ENCODE results near the gene MATK.

The MATK gene

GRCh38 chr19:3751236-3751635 lies 34.9 kb downstream of the MATK start:
- TF ChIP-seq CREB1 (IDR thresholded peaks at IDR 0.05; ENCODE audit: low read depth), result no peak
- TF ChIP-seq YY1 (IDR thresholded peaks at IDR 0.05; ENCODE audit: low read depth), result no peak
- TF ChIP-seq USF1 (IDR thresholded peaks at IDR 0.05), result no peak
- TF ChIP-seq TAF1 (IDR thresholded peaks at IDR 0.05; ENCODE audit: low read depth), result no peak
- TF ChIP-seq TCF12 (IDR thresholded peaks at IDR 0.05; ENCODE audit: low read depth), result no peak
- no peak for TF ChIP-seq ZBTB7A (IDR thresholded peaks at IDR 0.05; ENCODE audit: low read depth)
- TF ChIP-seq MAX (IDR thresholded peaks at IDR 0.05), result no peak
- TF ChIP-seq EP300 (IDR thresholded peaks at IDR 0.05; ENCODE audit: borderline replicate concordance), result no peak
- TF ChIP-seq CEBPB (IDR thresholded peaks at IDR 0.05), result no peak
- TF ChIP-seq NFIC (IDR thresholded peaks at IDR 0.05), result no peak
- no peak for TF ChIP-seq REST (IDR thresholded peaks at IDR 0.05; ENCODE audit: low read depth)
- no peak for TF ChIP-seq FOXM1 (IDR thresholded peaks at IDR 0.05; ENCODE audit: borderline replicate concordance, low read depth)
- no peak for TF ChIP-seq EGR1 (IDR thresholded peaks at IDR 0.05)
- TF ChIP-seq TEAD4 (IDR thresholded peaks at IDR 0.05), result no peak
- TF ChIP-seq RAD21 (IDR thresholded peaks at IDR 0.05; ENCODE audit: low read depth), result no peak

GRCh38 chr19:3750211-3750610 lies 36.0 kb downstream of the MATK start:
- TF ChIP-seq TEAD4 (IDR thresholded peaks at IDR 0.05) (no peak), CREB1 (IDR thresholded peaks at IDR 0.05; ENCODE audit: low read depth) (no peak), EGR1 (IDR thresholded peaks at IDR 0.05) (no peak), REST (IDR thresholded peaks at IDR 0.05; ENCODE audit: low read depth) (no peak), USF1 (IDR thresholded peaks at IDR 0.05) (no peak), FOXM1 (IDR thresholded peaks at IDR 0.05; ENCODE audit: borderline replicate concordance, low read depth) (no peak), TAF1 (IDR thresholded peaks at IDR 0.05; ENCODE audit: low read depth) (no peak), ZBTB7A (IDR thresholded peaks at IDR 0.05; ENCODE audit: low read depth) (no peak), TCF12 (IDR thresholded peaks at IDR 0.05; ENCODE audit: low read depth) (no peak), RAD21 (IDR thresholded peaks at IDR 0.05; ENCODE audit: low read depth) (no peak), MAX (IDR thresholded peaks at IDR 0.05) (no peak), NFIC (IDR thresholded peaks at IDR 0.05) (no peak)

GRCh38 chr19:3748965-3749364 lies 37.2 kb downstream of the MATK start:
- no peak for TF ChIP-seq EGR1 (IDR thresholded peaks at IDR 0.05)
- no peak for TF ChIP-seq CREB1 (IDR thresholded peaks at IDR 0.05; ENCODE audit: low read depth)
- no peak for TF ChIP-seq ZBTB7A (IDR thresholded peaks at IDR 0.05; ENCODE audit: low read depth)
- TF ChIP-seq NFIC (IDR thresholded peaks at IDR 0.05), result peak; percentile 40; the same call in 1 of the 2 replicates
- TF ChIP-seq RAD21 (IDR thresholded peaks at IDR 0.05; ENCODE audit: low read depth), result no peak
- TF ChIP-seq TEAD4 (IDR thresholded peaks at IDR 0.05), result no peak

- TF ChIP-seq TCF12 (IDR thresholded peaks at IDR 0.05; ENCODE audit: low read depth) (no peak), CEBPB (IDR thresholded peaks at IDR 0.05) (no peak), USF1 (IDR thresholded peaks at IDR 0.05) (no peak), EGR1 (IDR thresholded peaks at IDR 0.05) (no peak), RAD21 (IDR thresholded peaks at IDR 0.05; ENCODE audit: low read depth) (no peak), TEAD4 (IDR thresholded peaks at IDR 0.05) (no peak), NFIC (IDR thresholded peaks at IDR 0.05) (no peak), EP300 (IDR thresholded peaks at IDR 0.05; ENCODE audit: borderline replicate concordance) (no peak), MAX (IDR thresholded peaks at IDR 0.05) (no peak), YY1 (IDR thresholded peaks at IDR 0.05; ENCODE audit: low read depth) (no peak), REST (IDR thresholded peaks at IDR 0.05; ENCODE audit: low read depth) (no peak), TAF1 (IDR thresholded peaks at IDR 0.05; ENCODE audit: low read depth) (no peak), ZBTB7A (IDR thresholded peaks at IDR 0.05; ENCODE audit: low read depth) (no peak), CREB1 (IDR thresholded peaks at IDR 0.05; ENCODE audit: low read depth) (no peak), FOXM1 (IDR thresholded peaks at IDR 0.05; ENCODE audit: borderline replicate concordance, low read depth) (no peak)
Observed at GRCh38 chr19:3746371-3747056, 39.7 kb downstream of the MATK start.
